Measurements from ENCODE around the gene RAB11FIP5. TPM values are rescaled to one million over a fixed set of nuclear protein-coding genes. Genes with fewer than 3 reads are reported as not detected.

The RAB11FIP5 gene
- total RNA-seq, 1 donor from 2014 or later, result 33.1 TPM

GRCh38 chr2:73080321-73081131 is 32.2 kb downstream of the RAB11FIP5 start:
- H3K27ac ChIP-seq, result no peak overlapping the region
- intact Hi-C loops (cut with DNase I), result loop anchor here (5.0 kb wide), 1 partner anchor 77 kb away; no protein-coding TSS in a partner anchor
- H3K36me3 ChIP-seq, result peaks cover 0 to 9% of the 10 kb centered on the region in 2 donors
- H3K4me3 ChIP-seq, result no peak overlapping the region
- TF ChIP-seq POLR2A (IDR thresholded peaks at IDR 0.05) (no peak), POLR2AphosphoS5 (IDR thresholded peaks at IDR 0.05; ENCODE audit: insufficient read depth in 1 of 2, low read depth in 1 of 2) (no peak), CTCF (IDR thresholded peaks at IDR 0.05) (no peak)
- DNase-seq (ENCODE audit: extremely low spot score in 2 of 2), result no peak
- no peaks in the 10 kb centered on the region for H3K9me3 ChIP-seq
- H3K27me3 ChIP-seq, result no peaks in the 10 kb centered on the region
- H3K4me1 ChIP-seq, result peaks cover 10% of the 10 kb centered on the region

GRCh38 chr2:73079636-73080035 is 33.1 kb downstream of the RAB11FIP5 start:
- H3K4me1 ChIP-seq, result peaks cover 6% of the 10 kb centered on the region
- intact Hi-C loops (cut with DNase I), result loop anchor here (5.0 kb wide), 1 partner anchor 78 kb away; no protein-coding TSS in a partner anchor
- no peaks in the 10 kb centered on the region for H3K27me3 ChIP-seq
- peaks cover 0 to 9% of the 10 kb centered on the region in 2 donors for H3K36me3 ChIP-seq
- H3K27ac ChIP-seq, result no peak overlapping the region
- H3K4me3 ChIP-seq, result no peak overlapping the region
- H3K9me3 ChIP-seq, result no peaks in the 10 kb centered on the region
- TF ChIP-seq POLR2AphosphoS5 (IDR thresholded peaks at IDR 0.05; ENCODE audit: insufficient read depth in 1 of 2, low read depth in 1 of 2) (no peak), CTCF (IDR thresholded peaks at IDR 0.05) (no peak), POLR2A (IDR thresholded peaks at IDR 0.05) (no peak)
- no peak for DNase-seq (ENCODE audit: extremely low spot score in 2 of 2)

GRCh38 chr2:73078457-73079411 is 34.0 kb downstream of the RAB11FIP5 start:
- Histone ChIP-seq H3K4me1 (peaks cover 6% of the 10 kb centered on the region), H3K9me3 (no peaks in the 10 kb centered on the region), H3K27me3 (no peaks in the 10 kb centered on the region), H3K27ac (no peak overlapping the region), H3K36me3 (peaks cover 0 to 9% of the 10 kb centered on the region in 2 donors), H3K4me3 (no peak overlapping the region)
- intact Hi-C loops (cut with DNase I), result no loop called here
- TF ChIP-seq POLR2AphosphoS5 (IDR thresholded peaks at IDR 0.05; ENCODE audit: insufficient read depth in 1 of 2, low read depth in 1 of 2) (no peak), CTCF (IDR thresholded peaks at IDR 0.05) (no peak), POLR2A (IDR thresholded peaks at IDR 0.05) (no peak)
- DNase-seq (ENCODE audit: extremely low spot score in 2 of 2), result no peak

GRCh38 chr2:73077424-73077795 is 35.3 kb downstream of the RAB11FIP5 start:
- Histone ChIP-seq H3K9me3 (no peaks in the 10 kb centered on the region), H3K27me3 (no peaks in the 10 kb centered on the region), H3K4me3 (no peak overlapping the region), H3K27ac (no peak overlapping the region), H3K36me3 (peaks cover 0 to 9% of the 10 kb centered on the region in 2 donors), H3K4me1 (peaks cover 10% of the 10 kb centered on the region)
- TF ChIP-seq POLR2A (IDR thresholded peaks at IDR 0.05) (no peak), CTCF (IDR thresholded peaks at IDR 0.05) (no peak), POLR2AphosphoS5 (IDR thresholded peaks at IDR 0.05; ENCODE audit: insufficient read depth in 1 of 2, low read depth in 1 of 2) (no peak)
- no peak for DNase-seq (ENCODE audit: extremely low spot score in 2 of 2)
- intact Hi-C loops (cut with DNase I), result no loop called here
